Astrocyte of the cerebellum (primary cell): Measurements from ENCODE around the gene TBCCD1.
A peak's percentile ranks its signal among the peaks of the same experiment; 100 is the strongest.

Experiments used
- DNase-seq: peaks from one replicate; pipeline ENCODE4 v3.0.0-alpha.2; 2011; ENCODE audit warnings: low read depth
- H3K4me3 ChIP-seq: 2 replicates; pipeline ENCODE4 v1.5.1; 2011; ENCODE audit warnings: mild to moderate bottlenecking, low read depth, low read length, moderate library complexity
- CTCF ChIP-seq: IDR thresholded peaks from 2 replicates; pipeline ENCODE4 v1.5.1; 2012; ENCODE audit warnings: low read length, low read depth, moderate library complexity, mild to moderate bottlenecking; ENCODE audit errors: missing control alignments
- in situ Hi-C: cut with HindIII; loops from 2 replicates; pipeline ENCODE4 v1.10.0; 2017; ENCODE audit warnings: low sequenced_read_pairs

The TBCCD1 gene

GRCh38 chr3:186605078-186605477 is 37.9 kb upstream of the TBCCD1 start:
- no peak for DNase-seq

GRCh38 chr3:186603159-186603558 is 36.0 kb upstream of the TBCCD1 start:
- H3K4me3 ChIP-seq: no peak overlapping the region
- no peak for TF ChIP-seq CTCF
- no peak for DNase-seq
- in situ Hi-C loops: no loop called here

More at GRCh38 chr3:186605078-186605477, 37.9 kb upstream of the TBCCD1 start:
- in situ Hi-C loops: no loop called here
- TF ChIP-seq CTCF: no peak
- no peak overlapping the region for H3K4me3 ChIP-seq

GRCh38 chr3:186600896-186601295 is 33.8 kb upstream of the TBCCD1 start:
- in situ Hi-C loops: no loop called here
- no peak for DNase-seq
- no peak overlapping the region for H3K4me3 ChIP-seq
- TF ChIP-seq CTCF: no peak

- no peak for TF ChIP-seq CTCF
- DNase-seq: no peak
- in situ Hi-C loops: no loop called here
- no peak overlapping the region for H3K4me3 ChIP-seq
Observed at GRCh38 chr3:186599785-186600166, 32.6 kb upstream of the TBCCD1 start.

GRCh38 chr3:186599142-186599784 is 32.1 kb upstream of the TBCCD1 start:
- in situ Hi-C loops: no loop called here
- no peak for TF ChIP-seq CTCF
- H3K4me3 ChIP-seq: no peak overlapping the region
- no peak for DNase-seq

- in situ Hi-C loops: no loop called here
- no peak for DNase-seq
- H3K4me3 ChIP-seq: no peak overlapping the region
- TF ChIP-seq CTCF: no peak
Observed at GRCh38 chr3:186598794-186599141, 31.6 kb upstream of the TBCCD1 start.

- no peak for TF ChIP-seq CTCF
- no peak overlapping the region for H3K4me3 ChIP-seq
- in situ Hi-C loops: no loop called here
- DNase-seq: peak; percentile 60
Observed at GRCh38 chr3:186598108-186598784, 31.1 kb upstream of the TBCCD1 start.
